Measurements from ENCODE around the gene PKD1L1.

DNA sequence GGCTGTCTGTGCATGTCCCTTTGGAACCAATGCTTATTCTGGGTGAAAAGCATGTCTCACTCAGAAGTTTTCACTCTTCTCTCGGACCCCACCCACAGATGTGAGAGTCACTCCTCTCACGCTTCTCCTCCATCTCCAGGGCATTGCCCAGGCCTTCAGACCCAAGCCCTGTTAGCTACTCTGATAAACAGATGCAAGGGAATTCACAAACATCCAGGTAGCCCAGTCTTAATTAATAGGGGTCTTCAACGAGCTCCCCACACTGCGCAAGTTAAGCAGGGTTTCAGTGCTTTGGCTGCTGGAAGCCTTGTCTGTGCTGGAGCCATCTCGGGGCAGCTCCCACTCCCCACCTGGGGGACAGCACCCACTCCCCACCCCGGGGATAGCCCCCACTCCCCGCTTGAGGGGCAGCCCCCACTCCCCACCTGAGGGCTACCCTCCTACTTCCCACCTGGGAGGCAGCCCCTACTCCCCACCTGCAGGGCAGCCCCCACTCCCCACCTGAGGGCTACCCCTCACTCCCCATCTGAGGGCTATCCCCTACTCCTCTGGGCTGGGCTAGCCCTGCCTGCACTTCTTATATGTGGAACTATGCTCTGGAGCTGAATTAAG is 8.7 kb downstream of the PKD1L1 start:
- TF ChIP-seq POLR2A (IDR thresholded peaks at IDR 0.05; ENCODE audit: low read depth, low read length) (no peak), POLR2AphosphoS5 (IDR thresholded peaks at IDR 0.05; ENCODE audit: low read depth, low read length) (no peak)
